Trophoblast cell (in vitro differentiated cells and primary cell): Measurements from ENCODE around the gene ASB3.

Experiments
- DNase-seq, 2 donors: peaks; one replicate each; pipeline ENCODE4 v3.0.0-alpha.2; 2016
- H2AFZ ChIP-seq: 2 replicates; pipeline ENCODE4 v1.6.1; 2013; ENCODE audit warnings: low read length, moderate library complexity, mild to moderate bottlenecking; ENCODE audit not compliant: insufficient read depth, poor library complexity
- H2AK5ac ChIP-seq: 2 replicates; pipeline ENCODE4 v1.6.1; 2013; ENCODE audit warnings: mild to moderate bottlenecking, low read length
- H2BK120ac ChIP-seq: 2 replicates; pipeline ENCODE4 v1.6.1; 2013; ENCODE audit warnings: low read length, mild to moderate bottlenecking, moderate library complexity; ENCODE audit not compliant: insufficient read depth, poor library complexity
- H2BK12ac ChIP-seq: 2 replicates; pipeline ENCODE4 v1.6.1; 2013; ENCODE audit warnings: mild to moderate bottlenecking, low read length, moderate library complexity
- H2BK5ac ChIP-seq: 2 replicates; pipeline ENCODE4 v1.6.1; 2013; ENCODE audit warnings: low read length, low read depth, moderate library complexity, mild to moderate bottlenecking; ENCODE audit not compliant: poor library complexity
- H3K14ac ChIP-seq: 2 replicates; pipeline ENCODE4 v1.6.1; 2013; ENCODE audit warnings: mild to moderate bottlenecking, low read length
- H3K18ac ChIP-seq: 2 replicates; pipeline ENCODE4 v1.6.1; 2013; ENCODE audit warnings: mild to moderate bottlenecking, low read length
- H3K23ac ChIP-seq: 2 replicates; pipeline ENCODE4 v1.6.1; 2013; ENCODE audit warnings: low read length
- H3K27ac ChIP-seq: 2 replicates; pipeline ENCODE4 v1.5.1; 2013; ENCODE audit warnings: low read depth, mild to moderate bottlenecking, inconsistent platforms, low read length, moderate library complexity
- H3K27me3 ChIP-seq: 2 replicates; pipeline ENCODE4 v1.6.1; 2013; ENCODE audit warnings: inconsistent platforms, mild to moderate bottlenecking, low read length, moderate library complexity; ENCODE audit not compliant: insufficient read depth
- H3K36me3 ChIP-seq, 2 experiments: 1 replicate in 1 of 2; 2 replicates in 1 of 2; pipeline ENCODE4 v1.6.1; 2013; ENCODE audit warnings: low read length in 2 of 2, mild to moderate bottlenecking in 2 of 2, moderate library complexity in 1 of 2; ENCODE audit not compliant: insufficient read depth in 2 of 2, control insufficient read depth in 1 of 2
- H3K4ac ChIP-seq: 2 replicates; pipeline ENCODE4 v1.6.1; 2013; ENCODE audit warnings: low read depth, mild to moderate bottlenecking, low read length, moderate library complexity
- H3K4me1 ChIP-seq, 2 experiments: 1 replicate in 1 of 2; 2 replicates in 1 of 2; pipeline ENCODE4 v1.6.1; 2013; ENCODE audit warnings: low read length in 2 of 2, mild to moderate bottlenecking in 2 of 2, moderate library complexity in 1 of 2; ENCODE audit not compliant: insufficient read depth in 2 of 2, control insufficient read depth in 1 of 2
- H3K4me2 ChIP-seq: 2 replicates; pipeline ENCODE4 v1.6.1; 2013; ENCODE audit warnings: inconsistent platforms, mild to moderate bottlenecking, low read length, moderate library complexity
- H3K4me3 ChIP-seq: 2 replicates; pipeline ENCODE4 v1.5.1; 2013; ENCODE audit warnings: mild to moderate bottlenecking, low read depth, low read length, inconsistent platforms
- H3K79me1 ChIP-seq: one replicate; pipeline ENCODE4 v1.6.1; 2013; ENCODE audit warnings: low read length
- H3K79me2 ChIP-seq: 2 replicates; pipeline ENCODE4 v1.6.1; 2013; ENCODE audit warnings: low read length, mild to moderate bottlenecking; ENCODE audit not compliant: control insufficient read depth, insufficient read depth, poor library complexity
- H3K9ac ChIP-seq: 2 replicates; pipeline ENCODE4 v1.6.1; 2013; ENCODE audit warnings: mild to moderate bottlenecking, low read length
- H3K9me3 ChIP-seq: 2 replicates; pipeline ENCODE4 v1.6.1; 2013; ENCODE audit warnings: low read depth, mild to moderate bottlenecking, control low read depth, inconsistent platforms, low read length; ENCODE audit not compliant: insufficient read depth
- H4K12ac ChIP-seq: 2 replicates; pipeline ENCODE4 v1.6.1; 2013; ENCODE audit warnings: low read depth, mild to moderate bottlenecking, low read length, moderate library complexity
- H4K8ac ChIP-seq: 2 replicates; pipeline ENCODE4 v1.6.1; 2013; ENCODE audit warnings: low read depth, mild to moderate bottlenecking, low read length, moderate library complexity
- H4K91ac ChIP-seq: one replicate; pipeline ENCODE4 v1.6.1; 2013; ENCODE audit warnings: low read depth, mild to moderate bottlenecking, low read length, moderate library complexity
- WGBS: extraction: QIAGEN DNeasy Blood & Tissue Kit; methylation state at CpG from one replicate; pipeline ENCODE4 v1.1.7; 2013; ENCODE audit warnings: missing lambda C conversion rate; ENCODE audit not compliant: insufficient read length, insufficient coverage; ENCODE audit errors: extremely low coverage; 5-methylcytosine and 5-hydroxymethylcytosine counted together

The ASB3 gene

DNA sequence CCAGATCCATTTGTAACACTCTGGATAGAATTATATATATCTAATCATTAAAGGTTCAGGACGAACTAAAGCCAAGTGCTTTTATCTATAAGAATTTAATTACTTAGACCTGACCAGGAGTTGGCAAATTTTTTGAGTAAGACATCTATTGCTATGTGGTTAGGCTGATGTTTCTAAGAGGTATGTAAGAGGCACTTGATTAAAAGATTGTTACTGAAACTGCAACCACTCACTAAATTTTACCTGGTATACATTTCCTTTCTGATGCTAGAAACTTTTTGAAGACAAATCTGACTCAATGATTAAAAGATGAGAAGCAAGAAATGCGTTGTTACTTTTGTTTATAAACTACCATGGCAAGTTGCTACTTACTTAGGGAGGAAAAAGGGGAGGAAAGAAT is 95.9 kb downstream of the ASB3 start:
- Histone ChIP-seq H3K36me3 (peaks cover 0 to 1% of the 10 kb centered on the region in 2 experiments), H2AFZ (no peak overlapping the region), H2BK5ac (no peak overlapping the region), H3K23ac (no peak overlapping the region), H3K9me3 (no peaks in the 10 kb centered on the region), H2BK120ac (no peak overlapping the region), H2AK5ac (no peak overlapping the region), H3K79me2 (no peaks in the 10 kb centered on the region), H3K14ac (no peak overlapping the region), H3K4me3 (no peak overlapping the region), H2BK12ac (no peak overlapping the region), H3K4ac (no peak overlapping the region), H3K9ac (no peak overlapping the region), H4K8ac (no peak overlapping the region), H3K79me1 (no peaks in the 10 kb centered on the region), H4K91ac (no peak overlapping the region), H3K4me1 (no peaks in the 10 kb centered on the region), H3K27me3 (no peaks in the 10 kb centered on the region), H3K27ac (no peak overlapping the region), H3K18ac (no peak overlapping the region), H3K4me2 (no peak overlapping the region), H4K12ac (no peak overlapping the region)
- WGBS, result no CpG with 5 or more reads among the region's 2 CpGs
- DNase-seq, result no peak

DNA sequence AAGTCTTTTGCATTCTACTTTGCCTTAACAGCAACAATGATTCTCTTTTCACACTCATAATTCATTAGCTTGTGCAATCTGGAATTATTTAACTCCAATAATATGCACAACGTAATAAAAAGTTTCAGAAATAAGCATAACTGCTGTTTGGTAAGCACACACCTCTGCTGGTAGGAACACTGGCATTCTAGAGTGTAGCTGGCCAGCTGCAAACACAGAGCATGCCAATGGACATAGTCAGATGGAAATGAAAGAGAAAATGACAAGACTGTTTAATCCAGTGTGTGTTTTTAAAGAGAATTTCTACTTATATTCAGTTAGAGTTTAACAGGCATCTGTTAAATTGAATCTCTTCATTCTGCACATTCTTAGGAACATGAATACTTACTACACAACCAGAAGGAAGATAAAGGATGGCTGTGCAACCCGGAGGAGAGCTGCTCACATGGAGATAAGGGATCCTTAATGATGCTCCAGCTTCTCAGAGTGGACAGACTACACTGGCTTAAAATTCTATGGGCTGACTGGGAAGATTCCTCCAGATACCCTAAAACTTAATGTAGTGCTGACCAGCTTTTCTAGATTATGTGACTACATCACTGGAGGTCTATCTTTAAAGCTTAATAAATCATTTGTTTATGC is 113.8 kb downstream of the ASB3 start:
- WGBS, result no CpG with 5 or more reads among the region's 2 CpGs
- H3K9ac ChIP-seq, result no peak overlapping the region

DNA sequence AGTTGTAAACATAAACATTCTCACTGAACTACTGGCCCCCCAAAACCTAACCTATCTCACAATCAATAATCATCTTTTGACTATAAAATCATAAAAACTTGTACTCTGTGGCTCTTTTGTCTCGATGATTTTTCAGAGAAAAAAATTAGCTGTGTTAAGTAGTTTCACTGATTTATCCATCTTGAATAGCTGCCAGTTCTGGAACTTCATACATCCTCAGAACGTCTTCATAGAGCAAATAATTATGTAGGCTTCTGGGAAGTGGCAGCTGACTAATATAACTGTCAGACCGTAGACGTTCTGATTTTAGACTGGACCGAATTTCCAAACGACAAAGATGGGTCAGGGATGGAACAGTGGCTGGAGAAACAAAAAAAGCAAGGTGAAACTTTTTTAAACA is 116.4 kb downstream of the ASB3 start:
- Histone ChIP-seq H3K4me3 (no peak overlapping the region), H3K14ac (no peak overlapping the region), H2BK5ac (no peak overlapping the region), H3K27me3 (no peaks in the 10 kb centered on the region), H3K18ac (no peak overlapping the region), H3K27ac (no peak overlapping the region), H2BK12ac (no peak overlapping the region), H3K36me3 (no peaks in the 10 kb centered on the region), H3K23ac (no peak overlapping the region), H3K4me1 (no peaks in the 10 kb centered on the region), H3K9ac (no peak overlapping the region), H2BK120ac (no peak overlapping the region), H3K79me2 (no peaks in the 10 kb centered on the region), H3K4me2 (no peak overlapping the region), H4K91ac (no peak overlapping the region), H3K79me1 (no peaks in the 10 kb centered on the region), H3K4ac (no peak overlapping the region), H2AK5ac (no peak overlapping the region), H4K8ac (no peak overlapping the region), H2AFZ (no peak overlapping the region), H4K12ac (no peak overlapping the region), H3K9me3 (no peaks in the 10 kb centered on the region)
- DNase-seq, result no peak
- no CpG with 5 or more reads among the region's 6 CpGs for WGBS

More for the DNA sequence above, 113.8 kb downstream of the ASB3 start:
- H3K4me2 ChIP-seq, result no peak overlapping the region
- no peak overlapping the region for H3K18ac ChIP-seq
- no peak overlapping the region for H2AFZ ChIP-seq
- H2BK12ac ChIP-seq, result no peak overlapping the region
- no peaks in the 10 kb centered on the region for H3K4me1 ChIP-seq
- no peak overlapping the region for H3K4ac ChIP-seq
- no peak overlapping the region for H3K23ac ChIP-seq
- peak; percentile 74 to 87 for DNase-seq
- no peaks in the 10 kb centered on the region for H3K36me3 ChIP-seq
- H3K79me2 ChIP-seq, result no peaks in the 10 kb centered on the region
- H3K27ac ChIP-seq, result no peak overlapping the region
- no peak overlapping the region for H4K8ac ChIP-seq
- no peak overlapping the region for H2BK120ac ChIP-seq
- H3K4me3 ChIP-seq, result no peak overlapping the region
- H2AK5ac ChIP-seq, result no peak overlapping the region
- no peaks in the 10 kb centered on the region for H3K9me3 ChIP-seq
- no peaks in the 10 kb centered on the region for H3K79me1 ChIP-seq
- no peak overlapping the region for H4K12ac ChIP-seq
- H4K91ac ChIP-seq, result no peak overlapping the region
- no peak overlapping the region for H3K14ac ChIP-seq
- H3K27me3 ChIP-seq, result no peaks in the 10 kb centered on the region
- no peak overlapping the region for H2BK5ac ChIP-seq

DNA sequence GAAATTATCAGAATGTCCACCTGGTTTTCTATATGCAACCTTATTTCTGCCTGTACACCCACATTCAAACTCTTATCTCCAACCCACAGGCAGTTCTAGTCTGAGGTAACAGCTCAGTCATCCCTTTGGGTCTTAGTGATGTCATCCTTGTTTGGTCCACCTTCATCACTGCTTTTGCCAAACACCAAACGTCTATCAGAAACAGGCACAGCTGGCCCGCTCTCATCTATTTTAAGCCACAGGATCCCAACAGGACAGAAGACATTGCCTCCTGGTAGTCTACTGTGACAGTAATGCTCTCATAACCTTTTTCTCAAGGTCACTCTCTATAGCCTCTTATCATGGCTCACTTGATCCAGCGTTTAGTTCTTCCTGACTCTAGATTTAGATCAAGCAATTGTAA is 118.1 kb downstream of the ASB3 start:
- Histone ChIP-seq H2BK12ac (no peak overlapping the region), H4K91ac (no peak overlapping the region), H3K18ac (no peak overlapping the region), H3K79me1 (no peaks in the 10 kb centered on the region), H3K9me3 (no peaks in the 10 kb centered on the region), H2BK5ac (no peak overlapping the region), H3K27ac (no peak overlapping the region), H3K79me2 (no peaks in the 10 kb centered on the region), H3K14ac (no peak overlapping the region), H3K4me3 (no peak overlapping the region), H3K36me3 (no peaks in the 10 kb centered on the region), H3K4me2 (no peak overlapping the region), H3K27me3 (no peaks in the 10 kb centered on the region), H3K4ac (no peak overlapping the region), H3K23ac (no peak overlapping the region), H2BK120ac (no peak overlapping the region), H4K8ac (no peak overlapping the region), H4K12ac (no peak overlapping the region), H3K4me1 (no peaks in the 10 kb centered on the region), H3K9ac (no peak overlapping the region), H2AFZ (no peak overlapping the region), H2AK5ac (no peak overlapping the region)
- WGBS, result no CpG with 5 or more reads among the region's 3 CpGs
- DNase-seq, result no peak
